Type B pancreatic cell (in vitro differentiated cells): Measurements from ENCODE around the gene MMP7. TPM values are rescaled to one million over a fixed set of nuclear protein-coding genes. Genes with fewer than 3 reads are reported as not detected.

Experiments
- total RNA-seq: library from RNA; stranded (reverse); gene quantifications from 2 replicates; pipeline ENCODE4 v1.2.1, GENCODE V29; 2021; ENCODE audit warnings: low replicate concordance

MMP7 gene
- total RNA-seq, 1 donor from 2014 or later = 3.5 TPM

Other genes with a start within 250 kb of the MMP7 start
- gene BIRC3, start 213.3 kb downstream of the MMP7 start, total RNA-seq = 2.3 and 2.8 TPM in 2 replicates
- gene BIRC2, start 183.5 kb downstream of the MMP7 start, total RNA-seq = 43.4 and 46.9 TPM in 2 replicates
- 131 and 144 TPM in 2 replicates for gene TMEM123, start 78.0 kb downstream of the MMP7 start, total RNA-seq
- gene MMP20, start 94.6 kb upstream of the MMP7 start, total RNA-seq = not detected in 2 replicates
- gene MMP27, start 175.0 kb upstream of the MMP7 start, total RNA-seq = not detected in 2 replicates
- gene MMP8, start 194.2 kb upstream of the MMP7 start, total RNA-seq = not detected in 2 replicates
- gene MMP10, start 249.9 kb upstream of the MMP7 start, total RNA-seq = 0.71 and 2.0 TPM in 2 replicates